GM18909 (cell line): ENCODE measurements around the gene GDA.

Experiments
- ATAC-seq: cut with Tn5 transposase; IDR thresholded peaks from one replicate; pipeline ENCODE4 v1.9.1; 2021; ENCODE audit warnings: mild to moderate bottlenecking; ENCODE audit not compliant: unreplicated experiment, poor library complexity

GDA gene

GRCh38 chr9:72149231-72149975, at the start of gene GDA:
Gene GDA (plus strand): TSS chr9:72149440. CDS start chr9:72149560, 120 bp downstream.
- no peak for ATAC-seq

GRCh38 chr9:72102520-72102919, 46.7 kb upstream of the GDA start:
- ATAC-seq, result no peak

- no peak for ATAC-seq
These were observed 36.2 kb upstream of the GDA start for GRCh38 chr9:72113056-72113455.

GRCh38 chr9:72119853-72120252, 29.4 kb upstream of the GDA start:
- ATAC-seq, result peak; percentile 89

DNA sequence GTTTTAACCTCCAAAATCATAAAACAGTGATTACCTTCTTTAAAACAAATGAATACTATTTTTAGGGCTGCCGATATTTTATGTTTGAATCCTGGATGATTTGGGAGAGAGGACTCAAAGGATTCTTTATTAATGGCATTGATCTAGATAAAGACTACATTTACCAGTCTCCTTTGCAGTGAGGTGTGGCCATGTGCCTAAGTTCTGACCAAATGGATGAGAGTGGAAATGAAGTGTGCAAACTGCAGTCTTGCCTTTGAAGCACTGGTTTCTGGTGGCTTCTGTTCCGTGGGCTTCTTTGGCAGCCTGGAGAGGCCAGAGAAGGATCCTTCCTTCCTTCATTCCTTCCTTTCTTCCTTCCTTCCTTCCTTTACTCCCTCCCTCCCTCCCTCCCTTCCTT, 24.3 kb upstream of the GDA start:
- ATAC-seq, result no peak

- no peak for ATAC-seq
These were observed 21.5 kb upstream of the GDA start for GRCh38 chr9:72127753-72128152.

GRCh38 chr9:72128526-72128925, 20.7 kb upstream of the GDA start:
- ATAC-seq, result no peak

DNA sequence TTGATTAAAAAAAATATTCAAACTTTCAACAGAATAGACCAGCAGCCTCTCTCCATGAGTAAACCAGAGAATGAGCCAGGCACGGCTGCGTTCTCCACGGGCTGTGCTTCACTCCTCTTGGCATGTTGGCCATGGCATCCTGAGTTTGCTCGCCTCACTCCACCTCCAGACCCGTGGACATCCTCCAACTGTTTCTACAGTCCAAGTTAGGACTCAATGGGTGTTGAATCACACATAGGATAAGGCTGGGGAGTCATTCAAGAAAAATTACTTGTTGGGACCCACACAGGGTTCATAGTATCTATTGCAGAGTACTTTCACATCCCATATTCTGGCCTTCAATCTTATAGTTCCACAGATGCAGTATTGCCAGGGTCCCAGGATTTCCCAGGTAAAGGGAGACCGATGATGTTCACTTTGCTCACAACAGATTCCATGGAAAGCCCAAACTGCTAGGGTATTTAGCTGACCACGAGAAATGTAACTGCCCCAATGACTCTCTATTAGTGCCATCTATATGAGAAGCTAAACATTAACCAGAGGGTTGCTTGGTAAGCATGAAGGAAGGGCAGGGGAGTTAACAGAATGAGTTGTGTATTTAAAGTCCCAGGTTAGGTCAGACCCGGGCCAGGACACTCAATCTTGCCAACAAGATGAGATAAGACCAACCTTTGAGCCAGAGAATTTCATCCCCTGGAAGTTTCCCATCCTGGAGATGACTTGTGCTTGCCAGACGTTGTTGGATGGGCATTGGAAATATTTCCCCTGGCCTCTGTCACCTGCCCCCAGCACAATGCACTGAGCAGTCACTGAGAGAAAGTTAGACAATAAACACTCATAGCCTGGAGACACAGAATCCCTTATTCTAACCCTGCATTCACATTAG, 19.7 kb upstream of the GDA start:
- ATAC-seq, result no peak

- ATAC-seq, result no peak
These were observed 18.9 kb upstream of the GDA start for GRCh38 chr9:72130321-72130720.

DNA sequence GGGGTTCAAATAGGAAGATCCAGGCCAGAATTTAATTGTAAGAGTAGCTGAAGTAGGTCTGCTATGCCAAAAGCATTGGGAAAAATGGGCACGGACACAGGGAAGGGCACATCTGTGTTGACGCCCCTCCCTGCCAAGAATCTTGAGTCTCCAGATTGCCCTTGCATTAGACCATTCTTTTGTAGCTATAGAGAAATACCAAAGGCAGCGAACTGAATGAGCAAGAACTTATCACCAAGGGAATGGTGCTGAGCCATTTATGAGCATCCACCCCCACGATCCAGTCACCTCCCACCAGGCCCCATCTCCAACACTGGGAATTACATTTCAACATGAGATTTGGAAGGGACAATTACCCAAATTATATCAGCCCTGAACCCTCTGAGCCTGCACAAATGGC, 18.0 kb upstream of the GDA start:
- ATAC-seq, result no peak

- no peak for ATAC-seq
These were observed 17.2 kb upstream of the GDA start for GRCh38 chr9:72132052-72132451.

DNA sequence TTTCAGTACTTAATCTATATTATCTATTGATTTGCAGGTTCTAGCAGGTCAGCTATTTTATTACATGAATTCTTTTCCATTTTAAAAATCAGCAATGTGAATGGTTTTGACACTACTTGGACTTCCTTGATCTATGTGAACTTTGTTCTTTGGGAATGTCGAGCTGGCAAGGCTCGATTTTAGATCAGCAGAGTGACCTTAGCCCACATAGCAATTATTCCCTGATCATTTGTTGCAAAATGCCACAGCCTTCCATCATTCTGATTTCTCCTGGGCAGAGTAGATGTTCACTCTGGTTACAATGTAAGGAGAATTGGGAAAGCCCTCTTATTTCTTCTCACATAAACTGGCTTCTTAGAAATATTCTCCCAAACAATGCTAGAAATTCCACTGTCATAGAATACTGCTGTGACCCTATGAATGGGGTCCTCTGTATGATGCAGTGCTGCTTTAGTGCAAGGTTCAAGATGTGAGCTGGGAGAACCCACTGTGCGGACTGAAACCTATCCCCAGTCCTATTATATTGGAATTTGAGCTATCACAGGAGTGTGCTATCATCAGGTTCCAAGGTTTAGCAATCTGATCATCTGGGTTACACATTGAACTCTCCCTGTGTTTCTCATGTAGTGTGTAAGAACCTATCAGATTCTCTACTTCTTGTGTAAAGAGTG, 15.7 kb upstream of the GDA start:
- ATAC-seq, result no peak

- no peak for ATAC-seq
These were observed 14.4 kb upstream of the GDA start for GRCh38 chr9:72134801-72135200.

DNA sequence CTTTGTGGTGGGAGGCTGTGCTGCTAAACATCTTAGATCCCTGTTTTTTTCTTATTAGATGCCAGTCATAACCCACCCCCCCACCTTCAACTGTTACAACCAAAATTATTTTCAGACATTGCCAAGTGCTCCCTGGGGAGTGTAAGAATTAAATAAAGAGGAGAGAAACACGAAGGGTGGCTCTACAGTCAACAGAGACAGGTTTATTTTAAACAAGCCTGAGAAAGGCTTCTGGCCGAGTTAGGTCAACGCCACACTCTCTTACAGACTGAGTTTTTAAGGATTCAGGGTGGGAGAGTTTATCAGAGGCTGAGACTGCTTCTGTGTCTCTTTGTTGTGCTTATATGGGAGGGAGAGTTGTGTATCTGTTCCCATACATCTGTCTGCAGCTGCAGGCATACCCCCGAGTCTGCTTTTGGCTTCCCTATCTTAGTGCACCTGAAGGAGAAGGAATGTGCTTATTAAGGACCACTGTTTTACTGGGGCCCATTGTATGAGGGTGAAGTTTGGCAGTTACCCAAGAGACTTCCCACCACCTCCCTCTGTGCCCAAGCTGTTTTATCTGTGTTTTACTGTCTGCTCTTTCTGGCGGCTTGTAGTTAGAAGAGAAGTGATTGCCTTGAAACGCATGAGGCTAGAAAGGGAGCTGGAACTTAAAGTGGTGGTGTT, 11.4 kb upstream of the GDA start:
- no peak for ATAC-seq

GRCh38 chr9:72139226-72139625, 10.0 kb upstream of the GDA start:
- no peak for ATAC-seq

- no peak for ATAC-seq
These were observed 8.7 kb upstream of the GDA start for GRCh38 chr9:72140586-72140985.

GRCh38 chr9:72141484-72141883, 7.8 kb upstream of the GDA start:
- no peak for ATAC-seq

GRCh38 chr9:72144756-72145492, 4.3 kb upstream of the GDA start:
- no peak for ATAC-seq

DNA sequence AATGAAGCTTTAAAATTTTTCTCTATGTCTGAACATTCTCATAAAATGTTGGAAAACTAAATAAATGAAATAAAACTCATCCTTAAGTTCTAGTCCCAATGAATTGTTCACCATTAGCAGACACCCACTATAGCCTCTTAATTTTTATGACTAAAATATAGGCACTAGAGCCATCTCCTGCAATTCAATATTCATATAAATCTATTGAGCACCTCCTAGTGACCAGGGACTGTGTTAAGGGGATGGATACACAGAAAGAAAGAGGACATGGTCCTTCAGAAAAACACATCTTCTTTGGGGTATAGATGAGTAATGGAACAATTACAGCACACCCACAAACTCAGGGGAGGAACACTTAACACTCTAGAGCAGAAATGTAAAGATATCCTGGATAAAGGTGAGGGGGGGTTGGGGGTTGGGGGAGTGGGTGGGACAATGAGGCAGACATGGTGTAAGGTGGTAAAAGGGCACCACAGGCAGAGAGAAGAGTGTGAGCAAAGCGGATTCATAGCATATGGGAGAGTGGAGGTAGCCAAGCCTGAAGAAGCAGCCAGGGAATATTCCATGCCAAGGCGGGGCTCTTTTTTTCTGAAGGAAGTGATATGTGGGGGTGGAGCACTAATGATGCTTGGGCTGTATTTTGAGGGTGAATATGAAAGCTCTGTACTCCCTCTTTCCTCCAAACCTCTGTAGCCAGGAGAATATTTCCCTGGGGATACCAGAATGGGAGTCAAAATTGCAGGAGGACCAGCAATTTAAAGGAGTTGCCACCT, 3.3 kb upstream of the GDA start:
- ATAC-seq, result no peak
